ENCODE results near the gene CAMTA1.
"Not testable (repeated sequence)": the region's sequence is repeated elsewhere in the genome, so short reads cannot be mapped to it uniquely, and the experiment has no call there.

CAMTA1 gene

DNA sequence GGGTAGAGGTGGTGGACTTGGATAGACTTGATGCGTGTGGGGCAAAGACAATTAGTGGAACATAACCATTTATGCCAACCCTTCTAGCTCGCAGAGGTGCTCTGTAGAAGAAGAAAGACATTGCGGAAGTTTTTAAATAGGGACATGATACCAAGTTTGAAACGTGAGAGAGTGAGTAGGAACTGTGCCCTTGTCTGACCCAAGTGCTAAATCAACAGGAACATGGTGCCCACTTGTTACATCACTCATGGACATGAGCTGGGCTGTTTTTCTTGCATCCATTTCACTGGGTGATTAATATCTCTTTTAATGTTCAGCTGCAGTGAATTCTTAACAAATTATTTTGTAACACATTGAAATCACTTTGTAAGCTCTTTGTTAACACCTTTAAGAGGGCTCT is 577.7 kb downstream of the CAMTA1 start:
- no peak for DNase-seq

DNA sequence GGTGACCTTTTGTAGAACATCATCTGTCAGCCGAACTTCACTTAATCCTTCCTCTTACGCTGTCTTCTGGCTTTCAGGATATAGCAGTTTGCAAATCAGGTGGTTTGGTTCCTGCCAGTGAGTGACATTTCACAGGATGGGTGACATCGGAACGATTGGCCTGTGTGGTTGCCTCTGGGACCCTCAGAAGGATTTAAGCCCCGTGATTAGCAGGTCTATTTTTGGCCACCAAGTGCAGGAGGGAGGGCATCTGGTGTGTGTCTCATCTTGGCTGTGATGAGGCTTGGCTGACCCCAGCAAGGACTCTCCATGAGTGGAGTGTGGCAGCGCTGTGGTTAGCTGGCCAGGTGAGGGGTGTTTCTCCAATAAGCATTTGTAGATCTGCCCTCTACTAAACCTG is 578.2 kb downstream of the CAMTA1 start:
- DNase-seq, result no peak

DNA sequence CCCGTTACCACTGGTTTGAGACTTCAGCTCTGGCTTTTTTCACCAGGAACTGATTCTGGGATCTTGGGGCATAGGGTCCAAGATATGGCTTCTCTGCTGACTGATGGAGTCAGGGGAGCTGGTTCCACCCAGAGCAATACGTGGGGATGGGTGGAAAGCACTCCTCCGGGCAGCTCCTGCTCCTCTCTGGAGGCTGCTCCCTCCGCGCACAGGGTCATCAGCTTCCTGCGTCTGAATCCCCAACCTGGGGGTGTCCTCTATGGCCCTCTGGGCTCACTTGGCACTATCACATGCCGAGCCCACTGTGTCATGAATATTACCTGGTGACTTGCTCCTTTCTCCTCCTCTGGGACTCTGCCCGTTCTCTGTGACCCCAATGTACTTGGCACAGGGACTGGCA is 580.5 kb downstream of the CAMTA1 start:
- DNase-seq, result no peak

- no peak for DNase-seq
Measured at GRCh38 chr1:7366286-7366954, 581.2 kb downstream of the CAMTA1 start.

DNA sequence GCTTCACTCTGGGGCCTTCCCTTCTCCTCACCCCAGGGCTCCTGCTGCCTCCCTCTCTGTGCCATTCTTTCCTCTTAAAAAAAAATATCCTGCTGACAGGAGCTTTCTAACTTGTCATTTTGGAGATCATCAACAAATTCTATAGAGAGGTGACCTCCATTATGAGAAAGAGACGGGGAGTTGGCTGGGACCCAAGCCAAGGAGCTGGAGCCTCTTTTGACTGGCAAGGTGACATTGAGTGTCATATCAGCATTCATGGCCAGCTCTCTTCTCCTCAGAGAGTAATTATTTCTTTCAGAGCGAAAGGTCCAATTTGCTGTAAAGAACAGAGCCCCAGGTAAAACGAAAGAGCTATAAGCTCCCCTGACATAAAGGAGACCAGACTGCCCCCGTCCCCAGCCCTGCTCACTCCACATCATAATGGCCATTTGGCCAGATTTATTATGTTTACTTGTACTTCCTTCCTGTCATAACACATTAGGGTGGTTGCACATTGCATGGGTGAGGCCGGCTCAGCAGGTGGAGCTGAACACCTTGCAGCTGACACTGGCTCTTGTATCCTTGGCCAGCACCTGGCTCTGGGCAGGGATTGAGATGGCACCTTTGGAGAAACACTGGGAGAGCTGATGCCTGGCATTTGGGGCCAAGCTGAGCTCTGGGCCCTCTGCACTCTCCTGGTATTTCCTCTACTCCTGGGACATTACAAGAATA is 581.9 kb downstream of the CAMTA1 start:
- no peak for DNase-seq

DNA sequence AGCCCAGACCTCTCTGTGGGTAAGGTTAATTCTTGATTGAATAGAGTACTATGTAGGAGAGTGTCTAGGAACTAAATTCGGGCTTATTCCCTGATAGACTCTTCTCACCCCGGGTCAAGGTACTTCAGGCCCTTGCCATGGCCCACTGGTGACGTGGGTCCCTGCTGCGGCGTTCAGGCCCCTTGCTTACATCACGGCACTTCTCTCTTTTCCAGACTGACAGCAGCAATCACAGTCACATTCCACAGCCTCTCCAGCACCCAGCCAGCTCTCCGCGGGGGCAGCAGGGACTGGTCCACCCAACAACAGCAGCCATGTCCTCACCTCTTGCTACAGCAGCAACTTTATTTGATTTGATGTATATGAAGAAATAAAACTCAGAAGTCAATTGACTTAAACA is 584.6 kb downstream of the CAMTA1 start:
- DNase-seq, result no peak

GRCh38 chr1:7371926-7372325 is 586.7 kb downstream of the CAMTA1 start:
- no peak for DNase-seq

GRCh38 chr1:7372477-7373120 is 587.3 kb downstream of the CAMTA1 start:
- DNase-seq, result no peak

DNA sequence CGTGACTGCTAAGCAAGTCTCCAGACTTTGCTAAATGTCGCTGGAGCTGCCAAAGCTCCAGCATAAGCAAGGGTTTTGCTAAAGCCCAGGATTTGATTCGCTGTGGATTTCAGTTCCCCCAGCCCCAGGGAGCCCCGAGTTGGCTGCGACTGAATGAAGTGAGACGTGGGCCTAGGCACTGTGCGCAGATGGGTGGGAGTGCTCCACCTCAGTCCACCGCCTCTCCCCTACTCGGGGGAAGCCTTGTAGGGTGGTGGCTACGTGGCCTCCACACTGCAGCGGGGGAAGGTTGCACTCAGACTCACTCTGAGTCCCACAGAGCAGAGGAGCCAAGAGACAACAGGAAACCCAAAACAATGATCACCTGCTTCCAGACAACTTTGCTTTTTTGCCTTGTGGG is 588.0 kb downstream of the CAMTA1 start:
- no peak for DNase-seq

DNA sequence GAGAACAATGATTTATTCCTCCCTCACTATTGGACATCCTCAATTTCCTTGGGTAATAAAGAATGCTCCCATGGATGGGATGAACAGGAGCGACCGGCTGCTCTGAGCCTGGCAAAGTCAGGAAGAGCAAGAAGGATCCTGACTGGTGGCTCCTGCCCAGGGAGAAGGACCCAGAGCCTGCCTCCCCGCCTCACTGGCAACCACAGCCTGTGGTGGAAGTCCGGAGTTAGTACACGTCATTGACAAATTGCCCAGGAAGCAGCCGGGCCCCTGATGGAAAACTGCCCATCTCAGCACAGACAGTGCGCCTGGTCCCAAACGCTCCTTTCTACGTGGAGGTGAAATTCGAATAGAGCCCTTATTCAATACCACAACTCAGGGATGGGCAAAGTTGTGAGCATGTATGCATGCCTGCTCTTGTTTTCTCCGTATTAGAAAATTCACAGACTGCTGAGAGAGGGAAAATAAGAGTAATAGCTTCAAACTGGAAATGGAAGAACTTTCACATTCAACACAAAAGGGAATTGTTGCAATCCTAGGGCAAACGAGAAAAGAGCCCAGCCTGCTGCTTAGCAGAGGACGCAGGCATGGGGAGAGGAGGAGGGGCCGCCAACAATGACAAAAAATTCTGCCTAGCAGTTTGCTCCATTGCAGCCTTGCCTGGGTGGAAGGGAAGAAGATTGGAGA is 588.8 kb downstream of the CAMTA1 start:
- DNase-seq, result no peak

DNA sequence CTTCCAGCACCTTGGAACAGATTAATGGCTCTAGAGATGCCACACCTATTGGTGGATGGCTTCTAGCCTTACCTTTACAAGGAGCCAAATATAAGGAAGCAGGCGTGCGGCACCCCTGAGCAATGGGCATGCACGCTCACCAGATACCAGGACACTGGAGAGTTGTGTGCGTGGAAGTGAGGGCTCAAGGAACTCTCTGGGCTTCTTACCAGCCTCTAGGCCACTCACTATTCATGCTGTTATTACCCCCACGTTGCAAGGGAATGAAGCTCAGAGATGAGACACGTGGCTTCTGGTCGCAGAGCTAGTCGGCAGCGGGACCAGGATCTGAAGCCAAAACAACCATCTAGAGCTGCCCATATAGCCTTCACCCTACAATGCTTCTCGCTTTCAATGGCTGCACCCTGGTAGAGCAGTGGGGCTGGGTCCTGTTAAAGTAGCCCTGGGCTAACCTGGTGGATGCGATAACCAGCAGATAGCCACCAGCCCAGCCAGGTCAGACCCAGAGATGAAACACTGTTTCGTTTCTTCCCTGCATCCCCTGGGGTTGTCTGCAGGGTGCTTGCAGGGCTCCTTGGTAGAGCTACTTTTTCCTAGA is 589.4 kb downstream of the CAMTA1 start:
- no peak for DNase-seq

DNA sequence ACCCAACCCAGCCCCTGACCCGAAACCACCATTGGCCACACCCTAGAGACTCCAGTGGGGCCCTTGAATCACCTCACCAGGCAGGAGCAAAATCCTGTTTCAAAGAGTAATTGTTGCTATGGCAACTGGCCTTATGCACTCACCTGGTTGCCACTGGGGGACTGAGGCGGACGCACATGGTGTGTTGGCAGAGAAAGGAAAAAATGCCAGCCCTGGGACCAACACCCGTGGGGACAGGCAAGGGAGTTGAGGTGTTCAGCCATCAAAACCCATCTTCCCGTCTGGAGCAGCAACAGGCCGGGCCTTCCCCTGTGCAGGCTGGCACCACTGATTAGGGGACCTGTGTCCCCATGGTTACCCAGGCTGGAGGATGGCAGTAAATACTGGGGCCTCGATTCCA is 590.1 kb downstream of the CAMTA1 start:
- no peak for DNase-seq

GRCh38 chr1:7375781-7376660 is 590.8 kb downstream of the CAMTA1 start:
- no peak for DNase-seq

GRCh38 chr1:7376676-7377075 is 591.4 kb downstream of the CAMTA1 start:
- no peak for DNase-seq

GRCh38 chr1:7378346-7379130 is 593.3 kb downstream of the CAMTA1 start:
- DNase-seq, result no peak

DNA sequence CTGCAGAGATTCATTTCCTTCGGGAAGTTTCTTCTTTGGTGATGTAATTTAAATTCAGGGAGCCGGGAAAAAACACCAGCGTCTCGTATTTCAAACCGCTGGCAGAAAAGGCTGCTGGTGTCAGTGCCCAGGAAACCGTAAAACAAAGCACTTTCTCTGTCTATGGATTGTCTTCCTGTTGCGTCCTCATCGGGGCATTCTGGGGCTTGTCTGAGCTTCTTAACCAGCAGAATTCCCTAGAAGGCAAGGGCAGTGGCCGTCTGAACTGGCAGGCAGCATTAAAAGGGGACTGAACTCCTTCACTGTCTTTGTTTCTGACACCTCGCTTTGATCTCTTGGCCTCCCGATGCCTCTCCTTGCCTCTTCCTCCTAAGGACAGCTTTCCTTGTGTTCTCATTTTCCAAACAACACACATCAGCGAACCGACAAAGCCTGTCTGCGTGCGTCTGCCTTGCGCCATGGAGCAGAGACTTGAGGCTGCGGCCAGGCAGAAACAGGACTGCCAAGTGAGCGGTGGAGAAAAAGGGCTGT is 594.3 kb downstream of the CAMTA1 start:
- DNase-seq, result no peak

- DNase-seq, result not testable (repeated sequence)
Measured at GRCh38 chr1:7380068-7380467, 594.8 kb downstream of the CAMTA1 start.

DNA sequence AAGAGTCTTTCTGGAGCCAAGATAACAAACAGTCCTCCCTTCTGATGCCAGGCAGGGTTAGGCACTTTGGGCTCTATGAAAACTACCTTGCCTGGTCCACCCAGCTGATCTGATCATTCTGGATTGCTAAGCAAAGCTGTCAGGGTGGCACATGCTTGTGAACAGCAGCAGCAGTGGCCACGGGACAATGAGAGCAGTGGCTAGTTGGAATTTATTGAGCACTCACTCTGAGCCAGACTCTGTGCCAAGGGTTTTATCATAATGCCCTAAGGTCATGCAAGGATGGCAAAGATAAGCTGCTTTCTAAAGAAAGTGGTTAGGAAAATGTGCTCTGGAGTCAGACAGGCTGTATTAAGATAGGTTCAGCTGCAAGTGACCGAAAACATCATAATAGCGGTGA is 595.5 kb downstream of the CAMTA1 start:
- DNase-seq, result no peak

DNA sequence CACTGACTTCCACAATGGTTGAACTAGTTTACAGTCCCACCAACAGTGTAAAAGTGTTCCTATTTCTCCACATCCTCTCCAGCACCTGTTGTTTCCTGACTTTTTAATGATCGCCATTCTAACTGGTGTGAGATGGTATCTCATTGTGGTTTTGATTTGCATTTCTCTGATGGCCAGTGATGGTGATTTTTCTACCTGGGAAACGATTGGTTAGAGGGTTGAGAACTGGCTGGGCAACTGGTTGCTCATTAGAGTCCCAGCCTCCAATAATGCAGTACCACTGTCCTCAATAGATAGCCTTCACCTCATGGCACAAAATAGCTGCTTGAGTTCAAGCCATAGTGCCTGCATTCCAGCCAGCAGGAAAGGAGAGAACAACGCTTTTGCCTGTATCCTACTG is 596.5 kb downstream of the CAMTA1 start:
- not testable (repeated sequence) for DNase-seq

- no peak for DNase-seq
Measured at GRCh38 chr1:7382971-7383370, 597.7 kb downstream of the CAMTA1 start.

All from activated naive CD4-positive, alpha-beta T cell (primary cell).